HCEC 1CT (cell line): Measurements from ENCODE around the gene EHHADH.
"Not testable (repeated sequence)": the region's sequence is repeated elsewhere in the genome, so short reads cannot be mapped to it uniquely, and the experiment has no call there.

Experiments
- DNase-seq: peaks from one replicate; pipeline ENCODE4 v3.0.0-alpha.2; 2017

Gene EHHADH

GRCh38 chr3:185253645-185254410 is at the start of gene EHHADH:
Gene EHHADH, minus strand, starts transcription at chr3:185254049. Its CDS starts 27 bp downstream, at chr3:185254022.
- DNase-seq = peak; percentile 71

GRCh38 chr3:185299918-185300426 is 46.1 kb upstream of the EHHADH start:
- DNase-seq = not testable (repeated sequence)

- no peak for DNase-seq
Observed at GRCh38 chr3:185297867-185298266, 44.0 kb upstream of the EHHADH start.

GRCh38 chr3:185292238-185292637 is 38.4 kb upstream of the EHHADH start:
- no peak for DNase-seq

GRCh38 chr3:185290266-185290665 is 36.4 kb upstream of the EHHADH start:
- DNase-seq = no peak

GRCh38 chr3:185283374-185283935 is 29.6 kb upstream of the EHHADH start:
- DNase-seq = no peak

- peak; percentile 91 for DNase-seq
Observed at GRCh38 chr3:185282696-185283373, 29.0 kb upstream of the EHHADH start.

- DNase-seq = peak; percentile 69
Observed at GRCh38 chr3:185280572-185281365, 26.9 kb upstream of the EHHADH start.

- DNase-seq = no peak
Observed at GRCh38 chr3:185279587-185280138, 25.8 kb upstream of the EHHADH start.

- no peak for DNase-seq
Observed at GRCh38 chr3:185276415-185276814, 22.6 kb upstream of the EHHADH start.

- no peak for DNase-seq
Observed at GRCh38 chr3:185272033-185272432, 18.2 kb upstream of the EHHADH start.

GRCh38 chr3:185270956-185271332 is 17.1 kb upstream of the EHHADH start:
- DNase-seq = no peak

GRCh38 chr3:185270262-185270955 is 16.6 kb upstream of the EHHADH start:
- peak; percentile 36 for DNase-seq

- no peak for DNase-seq
Observed at GRCh38 chr3:185268194-185268962, 14.5 kb upstream of the EHHADH start.

- no peak for DNase-seq
Observed at GRCh38 chr3:185267193-185267592, 13.3 kb upstream of the EHHADH start.

GRCh38 chr3:185264849-185265553 is 11.2 kb upstream of the EHHADH start:
- DNase-seq = no peak

GRCh38 chr3:185263423-185263822 is 9.6 kb upstream of the EHHADH start:
- no peak for DNase-seq

GRCh38 chr3:185257334-185257733 is 3.5 kb upstream of the EHHADH start:
- DNase-seq = no peak

GRCh38 chr3:185254799-185255198 is 950 bp upstream of the EHHADH start:
- DNase-seq = no peak

GRCh38 chr3:185253133-185253532 is 716 bp downstream of the EHHADH start:
- DNase-seq = not testable (repeated sequence)

GRCh38 chr3:185251272-185251671 is 2.6 kb downstream of the EHHADH start:
- no peak for DNase-seq
